HG02938 (cell line): ENCODE data around the gene POPDC3.
"Not testable (repeated sequence)": the region's sequence is repeated elsewhere in the genome, so short reads cannot be mapped to it uniquely, and the experiment has no call there.

Experiments
- ATAC-seq: cut with Tn5 transposase; IDR thresholded peaks from one replicate; pipeline ENCODE4 v1.9.1; 2021; ENCODE audit warnings: mild to moderate bottlenecking, moderate library complexity; ENCODE audit not compliant: unreplicated experiment

POPDC3 gene

GRCh38 chr6:105196076-105196475 is 16.3 kb upstream of the POPDC3 start:
- ATAC-seq = no peak

- ATAC-seq = no peak
Measured at GRCh38 chr6:105194591-105194990, 14.8 kb upstream of the POPDC3 start.

GRCh38 chr6:105194106-105194505 is 14.3 kb upstream of the POPDC3 start:
- no peak for ATAC-seq

- no peak for ATAC-seq
Measured at GRCh38 chr6:105193647-105194046, 13.8 kb upstream of the POPDC3 start.

- ATAC-seq = no peak
Measured at GRCh38 chr6:105192707-105193465, 13.1 kb upstream of the POPDC3 start.

- no peak for ATAC-seq
Measured at GRCh38 chr6:105191351-105191750, 11.5 kb upstream of the POPDC3 start.

- no peak for ATAC-seq
Measured at GRCh38 chr6:105189026-105189820, 9.4 kb upstream of the POPDC3 start.

- no peak for ATAC-seq
Measured at GRCh38 chr6:105188251-105188650, 8.4 kb upstream of the POPDC3 start.

GRCh38 chr6:105186576-105186975 is 6.8 kb upstream of the POPDC3 start:
- no peak for ATAC-seq

GRCh38 chr6:105184921-105185320 is 5.1 kb upstream of the POPDC3 start:
- no peak for ATAC-seq

GRCh38 chr6:105181981-105182515 is 2.2 kb upstream of the POPDC3 start:
- ATAC-seq = no peak

GRCh38 chr6:105178636-105179035 is 1.2 kb downstream of the POPDC3 start:
- no peak for ATAC-seq

GRCh38 chr6:105178110-105178509 is 1.7 kb downstream of the POPDC3 start:
- no peak for ATAC-seq

- no peak for ATAC-seq
Measured at GRCh38 chr6:105177556-105177955, 2.3 kb downstream of the POPDC3 start.

GRCh38 chr6:105174512-105174911 is 5.3 kb downstream of the POPDC3 start:
- no peak for ATAC-seq

- not testable (repeated sequence) for ATAC-seq
Measured at GRCh38 chr6:105172515-105172914, 7.3 kb downstream of the POPDC3 start.

- no peak for ATAC-seq
Measured at GRCh38 chr6:105170059-105170458, 9.8 kb downstream of the POPDC3 start.

GRCh38 chr6:105167914-105168313 is 11.9 kb downstream of the POPDC3 start:
- ATAC-seq = no peak

- ATAC-seq = no peak
Measured at GRCh38 chr6:105164418-105164817, 15.4 kb downstream of the POPDC3 start.

GRCh38 chr6:105163183-105163582 is 16.6 kb downstream of the POPDC3 start:
- no peak for ATAC-seq

- no peak for ATAC-seq
Measured at GRCh38 chr6:105162377-105162776, 17.4 kb downstream of the POPDC3 start.

GRCh38 chr6:105161421-105161820 is 18.4 kb downstream of the POPDC3 start:
- ATAC-seq = no peak
